ENCODE results near the gene SRP19.
"Not testable (repeated sequence)": the region's sequence is repeated elsewhere in the genome, so short reads cannot be mapped to it uniquely, and the experiment has no call there.

Gene SRP19

GRCh38 chr5:112876362-112876761 lies 15.3 kb downstream of the SRP19 start:
- DNase-seq: no peak

- no peak for DNase-seq
Observed at GRCh38 chr5:112878101-112878500, 17.0 kb downstream of the SRP19 start.

- peak in 1 of 2 experiments; percentile 70 for DNase-seq
Observed at GRCh38 chr5:112878760-112879159, 17.7 kb downstream of the SRP19 start.

GRCh38 chr5:112880219-112880964 lies 19.3 kb downstream of the SRP19 start:
- no peak for DNase-seq

GRCh38 chr5:112883192-112883591 lies 22.1 kb downstream of the SRP19 start:
- DNase-seq: no peak

- DNase-seq: no peak
Observed at GRCh38 chr5:112885001-112885400, 23.9 kb downstream of the SRP19 start.

- no peak for DNase-seq
Observed at GRCh38 chr5:112886975-112887374, 25.9 kb downstream of the SRP19 start.

- DNase-seq: not testable (repeated sequence)
Observed at GRCh38 chr5:112892066-112892465, 31.0 kb downstream of the SRP19 start.

GRCh38 chr5:112892776-112893175 lies 31.7 kb downstream of the SRP19 start:
- DNase-seq: no peak

GRCh38 chr5:112895682-112896081 lies 34.6 kb downstream of the SRP19 start:
- no peak for DNase-seq

- no peak for DNase-seq
Observed at GRCh38 chr5:112902561-112902960, 41.5 kb downstream of the SRP19 start.

- DNase-seq: not testable (repeated sequence)
Observed at GRCh38 chr5:112904996-112905395, 43.9 kb downstream of the SRP19 start.

- no peak for DNase-seq
Observed at GRCh38 chr5:112906637-112907036, 45.5 kb downstream of the SRP19 start.

- DNase-seq: no peak
Observed at GRCh38 chr5:112907166-112907631, 46.1 kb downstream of the SRP19 start.

GRCh38 chr5:112908854-112909253 lies 47.8 kb downstream of the SRP19 start:
- no peak for DNase-seq

- DNase-seq: no peak
Observed at GRCh38 chr5:112910529-112910928, 49.4 kb downstream of the SRP19 start.

GRCh38 chr5:112914584-112914983 lies 53.5 kb downstream of the SRP19 start:
- DNase-seq: no peak

GRCh38 chr5:112915831-112916230 lies 54.7 kb downstream of the SRP19 start:
- DNase-seq: no peak

- DNase-seq: no peak
Observed at GRCh38 chr5:112917453-112917995, 56.4 kb downstream of the SRP19 start.

GRCh38 chr5:112918136-112918535 lies 57.0 kb downstream of the SRP19 start:
- DNase-seq: no peak

GRCh38 chr5:112918679-112919078 lies 57.6 kb downstream of the SRP19 start:
- DNase-seq: no peak
